Vagina (tissue), 2 donors: ENCODE measurements around the gene INPP5F.

Source experiments
- CTCF ChIP-seq, 3 experiments: fragments of 450-650 bp in 2 of 3; fragments of 200-600 bp in 1 of 3; sonication (generic) in 1 of 3; IDR thresholded peaks; one replicate each; pipeline ENCODE4 v1.5.1; 2017 to 2019; ENCODE audit warnings: antibody characterized with exemption in 3 of 3, mild to moderate bottlenecking in 2 of 3, moderate library complexity in 2 of 3
- POLR2A ChIP-seq, 2 donors: fragments of 450-650 bp; IDR thresholded peaks; one replicate each; pipeline ENCODE4 v1.6.1; 2017; ENCODE audit warnings: antibody characterized with exemption in 2 of 2, mild to moderate bottlenecking in 2 of 2, moderate library complexity in 2 of 2
- POLR2AphosphoS5 ChIP-seq, 2 donors: sonication (generic); formaldehyde crosslinking; IDR thresholded peaks; one replicate each; pipeline ENCODE4 v1.9.0; 2017; ENCODE audit warnings: antibody characterized with exemption in 2 of 2, mild to moderate bottlenecking in 2 of 2, low read depth in 1 of 2; ENCODE audit not compliant: insufficient read depth in 1 of 2

- TF ChIP-seq CTCF (IDR thresholded peaks at IDR 0.05) (no peak), POLR2A (IDR thresholded peaks at IDR 0.05) (no peak), POLR2AphosphoS5 (IDR thresholded peaks at IDR 0.05; ENCODE audit: insufficient read depth in 1 of 2, low read depth in 1 of 2) (no peak)
These were observed 29.1 kb downstream of the INPP5F start for GRCh38 chr10:119754936-119755335.
